K562 (cell line): ENCODE measurements around the gene EPHB4. TPM values are rescaled to one million over a fixed set of nuclear protein-coding genes. Genes with fewer than 3 reads are reported as not detected.

Experiments
- ATF7 ChIP-seq: fragments of 450-650 bp; IDR thresholded peaks from 2 replicates; pipeline ENCODE4 v1.7.1; 2014; ENCODE audit warnings: mild to moderate bottlenecking, moderate library complexity
- CBX3 ChIP-seq, 2 experiments: IDR thresholded peaks; 1 replicate in 1 of 2; 2 replicates in 1 of 2; pipeline ENCODE4 v1.6.1; 2012; ENCODE audit warnings: inconsistent platforms in 2 of 2, low read length in 2 of 2, borderline replicate concordance in 1 of 2, control low read depth in 1 of 2
- HNRNPUL1 ChIP-seq: fragments of 200-400 bp; formaldehyde crosslinking; IDR thresholded peaks from 2 replicates; pipeline ENCODE4 v1.6.1; 2017; ENCODE audit warnings: low read length
- JUNB ChIP-seq: fragments of 450-650 bp; formaldehyde crosslinking; conservative IDR thresholded peaks from 2 replicates; pipeline ENCODE4 v1.4.0; 2020; ENCODE audit warnings: mild to moderate bottlenecking
- KLF13 ChIP-seq: fragments of 450-650 bp; IDR thresholded peaks from 2 replicates; pipeline ENCODE4 v1.6.1; 2016; ENCODE audit warnings: missing genetic modification characterization, low read depth, mild to moderate bottlenecking, missing compliant biosample characterization, moderate library complexity, borderline replicate concordance
- LCOR ChIP-seq: sonication (generic); formaldehyde crosslinking; IDR thresholded peaks from 2 replicates; pipeline ENCODE4 v1.8.0; 2022; ENCODE audit warnings: mild to moderate bottlenecking, missing genetic modification reagents
- NFIX ChIP-seq: fragments of 250-450 bp; sonication (Bioruptor Pico); IDR thresholded peaks from 2 replicates; pipeline ENCODE4 v1.4.0; 2020; ENCODE audit warnings: low read depth, mild to moderate bottlenecking, moderate library complexity
- NFYB ChIP-seq: IDR thresholded peaks from 2 replicates; pipeline ENCODE4 v1.6.1; 2011; ENCODE audit warnings: mild to moderate bottlenecking, moderate library complexity; ENCODE audit not compliant: insufficient read length; ENCODE audit errors: extremely low read depth
- OTX1 ChIP-seq: fragments of 450-650 bp; formaldehyde crosslinking; IDR thresholded peaks from 2 replicates; pipeline ENCODE4 v1.4.0; 2022; ENCODE audit warnings: mild to moderate bottlenecking
- POLR2H ChIP-seq: IDR thresholded peaks from 2 replicates; pipeline ENCODE4 v1.6.1; 2016; ENCODE audit warnings: missing genetic modification characterization, low read depth, mild to moderate bottlenecking, control low read depth, missing compliant biosample characterization, moderate library complexity
- POLR3A ChIP-seq: IDR thresholded peaks from 2 replicates; pipeline ENCODE4 v1.6.1; 2011; ENCODE audit warnings: borderline replicate concordance, mild to moderate bottlenecking, moderate library complexity; ENCODE audit not compliant: insufficient read length, insufficient read depth; ENCODE audit errors: extremely low read depth
- PRMT5 ChIP-seq: sonication (generic); formaldehyde crosslinking; IDR thresholded peaks from 2 replicates; pipeline ENCODE4 v1.5.0; 2020; ENCODE audit warnings: missing genetic modification reagents
- RBM34 ChIP-seq: fragments of 200-400 bp; formaldehyde crosslinking; IDR thresholded peaks from 2 replicates; pipeline ENCODE4 v1.6.1; 2018; ENCODE audit warnings: low read length, borderline replicate concordance; ENCODE audit not compliant: insufficient read depth
- SAP30 ChIP-seq: fragments of 200-600 bp; sonication (generic); IDR thresholded peaks from 2 replicates; pipeline ENCODE4 v1.6.1; 2012; ENCODE audit warnings: borderline replicate concordance, low read depth, mild to moderate bottlenecking, moderate library complexity, low read length, control low read depth, inconsistent platforms; ENCODE audit not compliant: insufficient read depth, poor library complexity, severe bottlenecking
- ZBED1 ChIP-seq: IDR thresholded peaks from 2 replicates; pipeline ENCODE4 v1.6.1; 2014
- ZFX ChIP-seq: sonication (generic); formaldehyde crosslinking; IDR thresholded peaks from 2 replicates; pipeline ENCODE4 v1.8.0; 2022; ENCODE audit warnings: mild to moderate bottlenecking, missing genetic modification reagents, moderate library complexity
- polyA plus RNA-seq, 8 experiments: library from polyadenylated mRNA; depleted of rRNA in 4 of 8; stranded (reverse) in 5 of 8; unstranded in 3 of 8; fragments of >200 nt; fragmentation: Nextera tagmentation in 2 of 8; fragmentation: Illumina TruSeq in 1 of 8; extraction: Ambion mirVana in 2 of 8; extraction: Trizol in 1 of 8; gene quantifications; 2 replicates each; pipeline versions ENCODE4 v1.2.1 to v1.2.3, GENCODE V29; 2011 to 2014; ENCODE audit warnings: inconsistent platforms in 1 of 8, missing spikeins in 1 of 8
- total RNA-seq, 7 experiments: library from RNA; depleted of rRNA in 6 of 7; stranded (reverse); fragments of >200 nt in 6 of 7; fragmentation: Illumina TruSeq in 2 of 7; extraction: Trizol in 2 of 7; gene quantifications; 2 replicates each; pipeline versions ENCODE4 v1.2.1 to v1.2.3, GENCODE V29; 2011 to 2021; ENCODE audit warnings: low replicate concordance in 1 of 7
- TF ChIP-seq, protein P1 (sequence below): sonication (generic); formaldehyde crosslinking; IDR thresholded peaks from 2 replicates; pipeline ENCODE4 v1.8.1; 2023; ENCODE audit warnings: mild to moderate bottlenecking, missing genetic modification reagents
- TF ChIP-seq, protein P2 (sequence below): fragments of 250-450 bp; sonication (Bioruptor Pico); IDR thresholded peaks from 2 replicates; pipeline ENCODE4 v1.4.0; 2020
- TF ChIP-seq, protein P3 (sequence below): sonication (generic); formaldehyde crosslinking; IDR thresholded peaks from 2 replicates; pipeline ENCODE4 v1.8.0; 2022; ENCODE audit warnings: mild to moderate bottlenecking, missing genetic modification reagents

Gene EPHB4
- total and polyA plus RNA-seq, 9 of the 15 experiments (the other 6 are each of a cell fraction or from before 2014, with no cell fraction given) = 1.2 to 82.1 (median 37.9) TPM

DNA sequence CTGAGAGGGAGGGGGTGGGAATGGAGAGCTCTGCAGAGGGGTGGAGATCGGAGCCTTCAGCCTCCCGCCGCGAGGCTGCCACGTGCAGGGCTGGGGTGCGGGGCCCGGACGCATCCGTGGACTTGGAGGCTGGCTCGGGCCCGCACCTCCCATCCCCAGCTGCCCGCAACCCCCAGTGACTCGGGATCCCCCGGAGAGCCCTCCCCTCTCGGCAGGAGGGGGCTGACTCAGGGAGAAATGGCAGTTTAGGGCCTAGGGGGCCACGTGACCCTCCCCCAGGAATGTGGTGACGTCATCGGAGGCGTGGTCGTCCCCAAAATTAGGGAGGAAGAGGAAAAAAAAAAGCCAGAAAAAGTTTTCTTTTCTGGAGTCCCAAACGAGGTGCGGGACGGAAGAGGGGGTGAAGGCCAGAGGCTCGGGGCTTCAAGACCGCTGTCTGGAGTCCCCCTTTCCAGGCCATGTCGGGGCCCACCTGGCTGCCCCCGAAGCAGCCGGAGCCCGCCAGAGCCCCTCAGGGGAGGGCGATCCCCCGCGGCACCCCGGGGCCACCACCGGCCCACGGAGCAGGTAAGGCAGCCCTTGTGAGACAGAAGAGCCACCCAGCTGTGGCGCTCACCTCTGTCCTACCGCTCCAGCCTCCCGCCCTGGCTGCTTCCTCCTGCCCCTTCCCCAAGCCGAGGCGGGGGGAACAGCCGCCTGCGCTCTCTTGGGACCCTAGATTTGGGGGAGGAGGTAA, 39.9 kb upstream of the EPHB4 start, which contains the start of gene TRIP6 (continued):
- TF ChIP-seq HNRNPUL1 (no peak), JUNB (CRISPR knock-in tag) (peak; percentile 99), RBM34 (no peak), ATF7 (peak; percentile 100), ZBED1 (peak; percentile 27; the same call in 1 of the 2 replicates), PRMT5 (CRISPR knock-in tag) (no peak), OTX1 (CRISPR knock-in tag) (peak; percentile 9; the same call in 1 of the 2 replicates), ZFX (CRISPR knock-in tag) (peak; percentile 89), NFYB (no peak), POLR3A (no peak), CBX3 (IDR thresholded peaks at IDR 0.05; ENCODE audit: borderline replicate concordance in 1 of 2, low read length in 2 of 2) (0 out of 3 replicates have a peak, but pooled peaks of 1 of the 2 experiments have one; percentile 59), SAP30 (peak; percentile 30), KLF13 (tag) (0 out of 2 replicates have a peak, but pooled peaks have one; percentile 34), POLR2H (tag) (peak; percentile 66; the same call in 1 of the 2 replicates), LCOR (CRISPR knock-in tag) (peak; percentile 100), NFIX (peak; percentile 14; the same call in 1 of the 2 replicates)
- TF ChIP-seq, protein P1, sequence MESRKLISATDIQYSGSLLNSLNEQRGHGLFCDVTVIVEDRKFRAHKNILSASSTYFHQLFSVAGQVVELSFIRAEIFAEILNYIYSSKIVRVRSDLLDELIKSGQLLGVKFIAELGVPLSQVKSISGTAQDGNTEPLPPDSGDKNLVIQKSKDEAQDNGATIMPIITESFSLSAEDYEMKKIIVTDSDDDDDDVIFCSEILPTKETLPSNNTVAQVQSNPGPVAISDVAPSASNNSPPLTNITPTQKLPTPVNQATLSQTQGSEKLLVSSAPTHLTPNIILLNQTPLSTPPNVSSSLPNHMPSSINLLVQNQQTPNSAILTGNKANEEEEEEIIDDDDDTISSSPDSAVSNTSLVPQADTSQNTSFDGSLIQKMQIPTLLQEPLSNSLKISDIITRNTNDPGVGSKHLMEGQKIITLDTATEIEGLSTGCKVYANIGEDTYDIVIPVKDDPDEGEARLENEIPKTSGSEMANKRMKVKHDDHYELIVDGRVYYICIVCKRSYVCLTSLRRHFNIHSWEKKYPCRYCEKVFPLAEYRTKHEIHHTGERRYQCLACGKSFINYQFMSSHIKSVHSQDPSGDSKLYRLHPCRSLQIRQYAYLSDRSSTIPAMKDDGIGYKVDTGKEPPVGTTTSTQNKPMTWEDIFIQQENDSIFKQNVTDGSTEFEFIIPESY (CRISPR knock-in tag) = 0 out of 2 replicates have a peak, but pooled peaks have one; percentile 36
- TF ChIP-seq, protein P2, sequence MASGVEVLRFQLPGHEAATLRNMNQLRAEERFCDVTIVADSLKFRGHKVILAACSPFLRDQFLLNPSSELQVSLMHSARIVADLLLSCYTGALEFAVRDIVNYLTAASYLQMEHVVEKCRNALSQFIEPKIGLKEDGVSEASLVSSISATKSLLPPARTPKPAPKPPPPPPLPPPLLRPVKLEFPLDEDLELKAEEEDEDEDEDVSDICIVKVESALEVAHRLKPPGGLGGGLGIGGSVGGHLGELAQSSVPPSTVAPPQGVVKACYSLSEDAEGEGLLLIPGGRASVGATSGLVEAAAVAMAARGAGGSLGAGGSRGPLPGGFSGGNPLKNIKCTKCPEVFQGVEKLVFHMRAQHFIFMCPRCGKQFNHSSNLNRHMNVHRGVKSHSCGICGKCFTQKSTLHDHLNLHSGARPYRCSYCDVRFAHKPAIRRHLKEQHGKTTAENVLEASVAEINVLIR (CRISPR knock-in tag) = peak; percentile 77
- TF ChIP-seq, protein P3, sequence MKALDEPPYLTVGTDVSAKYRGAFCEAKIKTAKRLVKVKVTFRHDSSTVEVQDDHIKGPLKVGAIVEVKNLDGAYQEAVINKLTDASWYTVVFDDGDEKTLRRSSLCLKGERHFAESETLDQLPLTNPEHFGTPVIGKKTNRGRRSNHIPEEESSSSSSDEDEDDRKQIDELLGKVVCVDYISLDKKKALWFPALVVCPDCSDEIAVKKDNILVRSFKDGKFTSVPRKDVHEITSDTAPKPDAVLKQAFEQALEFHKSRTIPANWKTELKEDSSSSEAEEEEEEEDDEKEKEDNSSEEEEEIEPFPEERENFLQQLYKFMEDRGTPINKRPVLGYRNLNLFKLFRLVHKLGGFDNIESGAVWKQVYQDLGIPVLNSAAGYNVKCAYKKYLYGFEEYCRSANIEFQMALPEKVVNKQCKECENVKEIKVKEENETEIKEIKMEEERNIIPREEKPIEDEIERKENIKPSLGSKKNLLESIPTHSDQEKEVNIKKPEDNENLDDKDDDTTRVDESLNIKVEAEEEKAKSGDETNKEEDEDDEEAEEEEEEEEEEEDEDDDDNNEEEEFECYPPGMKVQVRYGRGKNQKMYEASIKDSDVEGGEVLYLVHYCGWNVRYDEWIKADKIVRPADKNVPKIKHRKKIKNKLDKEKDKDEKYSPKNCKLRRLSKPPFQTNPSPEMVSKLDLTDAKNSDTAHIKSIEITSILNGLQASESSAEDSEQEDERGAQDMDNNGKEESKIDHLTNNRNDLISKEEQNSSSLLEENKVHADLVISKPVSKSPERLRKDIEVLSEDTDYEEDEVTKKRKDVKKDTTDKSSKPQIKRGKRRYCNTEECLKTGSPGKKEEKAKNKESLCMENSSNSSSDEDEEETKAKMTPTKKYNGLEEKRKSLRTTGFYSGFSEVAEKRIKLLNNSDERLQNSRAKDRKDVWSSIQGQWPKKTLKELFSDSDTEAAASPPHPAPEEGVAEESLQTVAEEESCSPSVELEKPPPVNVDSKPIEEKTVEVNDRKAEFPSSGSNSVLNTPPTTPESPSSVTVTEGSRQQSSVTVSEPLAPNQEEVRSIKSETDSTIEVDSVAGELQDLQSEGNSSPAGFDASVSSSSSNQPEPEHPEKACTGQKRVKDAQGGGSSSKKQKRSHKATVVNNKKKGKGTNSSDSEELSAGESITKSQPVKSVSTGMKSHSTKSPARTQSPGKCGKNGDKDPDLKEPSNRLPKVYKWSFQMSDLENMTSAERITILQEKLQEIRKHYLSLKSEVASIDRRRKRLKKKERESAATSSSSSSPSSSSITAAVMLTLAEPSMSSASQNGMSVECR (CRISPR knock-in tag) = peak; percentile 29; the same call in 1 of the 2 replicates
